Stimulated activated CD8-positive, alpha-beta memory T cell treated with anti-CD3 and anti-CD28 coated beads, Interleukin-4, amount 100 ng/mL, for 24 hours (primary cell): ENCODE measurements around the gene PARD6G.

Experiments used
- DNase-seq: peaks from one replicate; pipeline ENCODE4 v3.0.0-alpha.2; 2020; ENCODE audit warnings: low read depth

The PARD6G gene

DNA sequence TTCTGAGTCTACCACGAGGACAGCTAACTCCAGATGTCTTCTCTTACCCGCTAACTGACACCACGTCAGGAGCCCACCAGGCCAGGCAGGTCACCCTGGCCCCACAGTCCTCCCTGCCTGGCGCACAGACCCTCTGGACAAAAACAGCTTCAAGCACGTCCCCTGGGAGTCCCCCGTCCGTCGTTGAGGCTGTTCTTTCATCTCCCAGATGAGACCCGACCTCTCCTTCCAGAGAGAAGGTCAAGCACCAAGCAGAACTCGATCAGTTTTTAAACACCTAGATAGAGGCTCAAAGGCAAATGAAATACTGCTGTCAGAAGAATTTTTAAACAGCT is 57.8 kb downstream of the PARD6G start:
- DNase-seq: no peak

DNA sequence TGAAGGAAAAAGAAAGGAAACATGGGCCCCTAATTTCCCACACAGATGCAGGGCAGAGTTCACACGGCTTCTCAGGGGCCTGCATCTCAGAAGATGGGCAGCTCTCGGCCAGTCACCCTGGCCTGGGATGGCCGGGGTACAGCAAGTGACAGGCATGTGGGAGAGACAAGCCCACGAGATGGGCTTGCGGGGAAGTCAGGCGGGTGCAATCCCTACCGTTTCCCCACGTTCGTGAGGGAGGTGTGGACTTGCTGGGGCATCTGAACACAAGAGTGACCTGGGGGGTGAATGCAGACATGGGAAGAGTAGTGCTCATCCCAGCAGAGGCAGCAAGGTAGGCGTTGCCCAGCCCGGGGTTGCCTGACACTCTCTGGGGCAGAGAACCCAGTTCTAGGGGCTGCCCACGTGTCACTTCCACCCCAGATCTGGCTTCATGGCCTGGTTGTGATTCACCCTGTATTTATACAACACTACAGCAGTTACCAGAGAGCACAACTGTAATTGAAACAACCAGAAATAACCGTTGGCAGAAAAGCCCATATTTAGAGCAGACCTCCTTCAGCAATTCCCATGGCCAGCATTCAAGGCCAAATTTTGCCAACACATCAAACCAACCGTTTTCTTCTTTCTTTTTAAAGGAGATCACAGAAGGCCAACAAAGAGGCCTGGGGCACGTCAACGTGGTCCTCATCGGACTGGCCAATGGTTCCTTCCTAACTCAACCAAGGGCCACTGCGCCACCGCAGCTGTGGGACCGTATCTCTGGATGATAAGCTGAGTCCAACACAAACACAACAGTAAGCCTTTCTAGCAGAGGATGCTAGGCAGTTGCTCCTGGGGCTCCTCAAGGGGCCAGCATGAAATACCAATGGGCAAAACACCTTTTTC is 58.4 kb downstream of the PARD6G start:
- DNase-seq: no peak

DNA sequence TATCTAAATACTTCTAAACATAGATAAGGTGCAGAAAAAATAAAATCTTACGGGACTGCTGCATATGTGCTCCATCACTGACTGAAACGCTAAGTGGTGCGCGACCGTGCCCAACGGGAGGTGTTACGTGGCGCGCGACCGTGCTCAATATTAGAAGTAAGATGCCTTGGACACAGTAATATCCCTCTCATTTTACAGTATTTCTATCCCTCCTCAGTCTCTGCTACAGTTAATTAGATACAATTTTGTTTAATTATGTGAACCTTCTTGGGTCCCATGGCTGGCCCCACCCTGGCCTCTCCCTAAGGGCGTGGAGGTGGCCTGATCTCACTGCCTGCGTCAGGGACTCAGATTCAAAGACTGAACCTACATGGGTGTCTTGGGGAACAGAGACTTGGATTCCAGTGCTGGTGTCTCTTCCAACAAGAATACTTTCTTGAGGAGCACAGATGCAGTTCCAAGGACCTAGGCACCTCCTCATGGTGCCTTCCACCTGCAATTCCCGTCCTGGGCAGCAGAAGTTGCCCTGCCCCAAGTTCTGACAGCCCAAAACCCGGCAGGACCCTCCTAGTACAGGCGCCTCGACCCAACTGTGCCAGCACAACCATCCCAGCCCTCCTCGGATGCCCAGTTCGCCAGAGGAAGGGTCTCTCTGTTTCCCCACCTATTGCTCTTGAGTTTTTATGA is 59.2 kb downstream of the PARD6G start:
- no peak for DNase-seq

DNA sequence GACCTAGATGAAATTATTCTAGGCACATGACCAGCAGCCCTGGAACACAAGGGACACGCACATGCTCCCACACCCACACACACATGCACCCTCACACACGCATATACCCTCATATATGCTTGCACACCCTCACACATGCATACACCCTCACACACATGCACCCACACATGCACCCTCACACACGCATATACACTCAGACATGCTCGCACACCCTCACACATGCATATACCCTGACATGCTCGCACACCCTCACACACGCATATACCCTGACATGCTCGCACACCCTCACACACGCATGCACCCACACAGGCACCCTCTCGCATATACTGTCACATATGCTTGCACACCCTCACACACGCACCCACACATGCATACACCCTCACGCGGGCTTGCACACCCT is 61.8 kb downstream of the PARD6G start:
- no peak for DNase-seq

DNA sequence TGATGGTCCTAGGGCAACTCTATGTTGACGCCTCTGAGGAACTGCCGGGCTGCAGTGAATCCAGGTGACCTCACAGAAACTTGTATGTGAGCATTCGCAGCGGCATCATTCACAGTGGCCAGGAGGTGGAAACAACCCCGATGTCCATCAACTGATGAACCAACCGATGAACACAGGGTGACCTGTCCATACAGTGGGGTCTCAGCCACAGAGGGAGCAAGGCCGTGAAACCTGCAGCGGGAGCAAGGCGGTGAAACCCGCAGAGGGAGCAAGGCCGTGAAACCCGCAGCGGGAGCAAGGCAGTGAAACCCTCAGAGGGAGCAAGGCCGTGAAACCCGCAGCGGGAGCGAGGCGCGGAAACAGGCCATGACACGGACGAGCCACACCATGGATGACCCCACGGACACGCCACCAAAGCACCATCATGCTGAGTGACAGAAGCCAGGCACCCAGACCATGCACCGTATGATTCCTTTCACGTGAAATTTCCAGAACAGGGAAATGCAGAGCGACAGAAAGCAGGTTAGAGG is 63.0 kb downstream of the PARD6G start:
- DNase-seq: no peak

DNA sequence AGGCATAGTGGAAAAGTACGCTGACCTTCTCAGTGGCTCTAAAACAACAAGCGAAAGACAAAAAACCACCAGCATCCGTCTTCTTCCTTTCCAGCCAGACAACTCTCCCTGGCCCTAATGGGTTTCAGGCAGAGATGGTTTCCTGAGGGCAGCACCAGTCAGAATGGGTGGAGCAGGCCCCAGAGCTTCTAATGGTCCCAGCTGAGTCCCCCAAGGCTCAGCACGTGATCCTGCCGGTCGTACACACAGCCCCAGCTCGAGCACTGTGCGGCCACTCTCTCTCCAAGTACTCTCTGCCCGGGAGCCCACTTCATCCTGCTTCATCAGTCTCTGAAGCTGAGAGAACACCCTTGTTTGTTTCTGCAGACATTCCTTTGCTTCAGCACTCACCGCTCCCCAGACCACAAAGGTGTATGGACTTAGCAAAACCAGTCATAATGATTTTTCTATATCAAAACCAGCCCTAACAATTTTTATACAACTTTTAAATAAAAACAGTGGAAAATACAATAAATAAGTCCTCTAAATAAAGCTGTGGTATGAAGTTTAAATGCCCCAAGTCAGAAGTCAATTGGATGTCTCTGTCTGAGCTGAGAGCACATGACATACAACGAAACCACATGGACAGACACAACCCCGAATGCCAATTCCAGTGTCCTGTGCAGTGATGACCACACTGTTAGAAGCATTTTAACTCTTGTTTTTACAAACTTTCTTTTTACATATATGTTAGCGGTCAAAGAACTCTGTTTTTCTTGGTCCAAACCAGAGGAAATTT is 63.9 kb downstream of the PARD6G start:
- no peak for DNase-seq

DNA sequence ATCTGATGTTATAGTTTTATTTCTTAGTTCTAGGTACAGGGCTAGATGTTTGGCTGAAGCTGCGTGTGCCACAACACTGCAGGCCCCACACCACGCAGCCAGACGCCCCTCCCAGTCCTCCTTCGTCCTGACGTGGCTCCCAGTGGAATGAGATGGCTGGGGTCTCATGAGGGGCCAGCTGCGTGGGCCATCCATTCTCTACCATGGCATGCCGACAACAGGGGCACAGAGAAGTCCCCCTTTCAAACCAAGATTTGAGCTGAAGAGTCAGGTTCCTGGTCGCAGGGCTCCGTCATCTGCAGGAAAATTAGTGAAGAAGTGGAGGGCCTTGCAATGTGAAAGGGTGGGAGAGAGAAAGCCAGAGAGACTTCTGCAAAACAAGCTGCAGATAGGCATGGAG is 64.5 kb downstream of the PARD6G start:
- DNase-seq: no peak

DNA sequence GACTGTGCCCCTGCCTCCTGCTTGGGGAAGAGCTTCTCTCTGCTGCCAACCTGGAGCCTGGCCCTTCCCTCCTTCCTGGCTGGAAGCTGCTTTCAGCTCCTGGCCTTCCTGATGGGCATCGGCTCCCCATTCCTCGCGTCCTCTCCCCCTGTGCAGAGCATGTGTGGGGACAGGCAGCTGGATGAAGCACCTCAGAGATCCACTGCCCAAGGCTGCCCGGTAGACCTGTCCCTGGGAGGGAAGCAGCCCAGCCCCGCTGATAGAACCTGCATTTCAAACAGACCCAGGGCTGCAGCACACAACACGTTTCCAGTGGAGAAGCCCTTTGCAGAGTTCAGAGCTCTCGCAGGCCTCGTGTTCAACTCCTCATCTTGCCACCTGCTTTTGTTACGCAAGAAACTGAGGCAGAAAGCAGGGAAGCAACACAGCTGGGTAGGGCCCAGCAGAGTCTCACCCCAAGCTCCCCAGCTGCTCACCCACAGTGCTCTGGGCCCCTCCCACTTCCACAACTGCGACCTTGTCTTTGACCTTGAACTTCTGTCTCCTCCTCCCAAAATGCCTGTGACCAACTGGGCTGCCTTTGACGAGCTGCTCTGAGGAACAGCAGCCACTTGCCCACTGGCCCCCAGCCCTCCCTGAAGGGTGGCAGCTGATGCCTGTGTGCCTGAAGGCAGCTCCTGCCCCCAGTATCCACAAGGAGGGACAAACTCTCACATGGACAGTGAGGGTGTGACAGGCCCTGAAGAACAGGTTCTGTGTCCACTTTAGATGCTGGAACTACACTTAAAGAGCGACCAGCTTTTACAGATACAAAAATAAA is 65.5 kb downstream of the PARD6G start:
- DNase-seq: no peak

DNA sequence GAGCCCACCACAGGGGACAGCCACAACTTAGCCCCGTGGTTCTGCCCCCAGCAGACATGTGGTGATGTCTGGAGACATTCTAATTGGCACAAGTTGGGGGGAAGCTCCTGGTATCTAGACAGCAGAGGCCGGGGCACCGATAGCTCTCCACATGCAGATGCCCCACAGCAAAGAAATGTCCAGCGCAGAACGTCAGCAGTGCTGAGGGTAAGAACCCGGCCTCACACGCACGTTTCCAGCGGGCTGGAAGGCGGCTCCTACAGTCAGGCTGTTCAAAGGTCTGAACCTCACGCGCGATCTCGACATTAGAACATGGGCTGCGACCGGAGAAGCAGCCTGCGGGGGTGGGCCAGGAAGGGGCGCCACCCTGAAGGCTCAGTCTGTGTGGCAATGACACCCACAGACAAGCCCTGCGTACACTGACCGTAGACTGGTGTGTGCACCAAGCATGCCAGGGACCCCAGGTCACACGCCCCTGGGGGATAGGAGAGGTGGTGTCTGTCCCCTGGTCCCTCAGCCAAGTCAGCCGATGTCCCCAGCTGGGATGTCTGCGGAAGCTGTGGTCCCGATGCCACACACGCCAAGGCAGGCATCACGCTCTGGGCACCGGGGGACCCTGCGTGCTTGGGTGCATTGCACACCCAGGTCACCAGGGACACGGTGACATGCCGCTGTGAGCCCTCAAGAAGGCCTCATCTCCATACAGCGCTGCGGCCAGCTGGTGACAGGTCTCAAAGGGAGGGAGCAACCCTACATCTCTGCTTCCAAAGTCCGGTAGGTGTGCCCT is 66.3 kb downstream of the PARD6G start:
- no peak for DNase-seq

DNA sequence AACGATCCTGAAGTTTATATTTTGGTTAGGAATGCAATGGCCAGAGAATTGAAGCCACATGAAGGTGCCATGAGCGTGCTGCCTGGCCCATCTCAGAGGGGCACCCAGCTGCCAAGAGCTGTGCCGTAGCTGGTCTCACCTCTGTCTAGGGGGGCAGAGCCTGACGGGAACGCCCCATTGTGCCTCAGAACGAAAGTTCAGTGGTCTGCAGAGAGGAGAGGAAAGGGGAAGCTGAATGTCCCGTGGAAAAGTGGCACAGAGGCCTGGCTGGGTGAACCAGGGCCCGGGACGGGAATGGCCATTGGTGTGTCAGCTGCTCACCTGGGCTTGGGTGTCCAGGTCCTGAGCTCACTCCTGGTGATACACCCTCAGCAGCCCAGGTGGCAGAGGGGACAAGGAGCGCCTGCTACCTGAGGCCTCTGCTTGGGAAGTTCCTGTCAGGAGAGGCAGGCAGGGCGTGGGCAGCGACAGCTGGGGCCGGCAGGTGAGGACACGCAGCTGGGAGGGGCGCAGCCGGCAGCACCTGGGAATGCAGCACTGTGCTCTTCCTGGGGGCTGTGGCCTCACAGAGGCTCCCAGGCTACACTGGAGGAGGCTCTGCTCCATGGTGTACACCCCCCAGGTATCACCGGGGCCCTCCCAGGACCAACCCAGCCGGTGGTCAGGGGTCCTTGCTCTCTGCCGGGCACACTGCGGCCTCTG is 67.3 kb downstream of the PARD6G start:
- no peak for DNase-seq

DNA sequence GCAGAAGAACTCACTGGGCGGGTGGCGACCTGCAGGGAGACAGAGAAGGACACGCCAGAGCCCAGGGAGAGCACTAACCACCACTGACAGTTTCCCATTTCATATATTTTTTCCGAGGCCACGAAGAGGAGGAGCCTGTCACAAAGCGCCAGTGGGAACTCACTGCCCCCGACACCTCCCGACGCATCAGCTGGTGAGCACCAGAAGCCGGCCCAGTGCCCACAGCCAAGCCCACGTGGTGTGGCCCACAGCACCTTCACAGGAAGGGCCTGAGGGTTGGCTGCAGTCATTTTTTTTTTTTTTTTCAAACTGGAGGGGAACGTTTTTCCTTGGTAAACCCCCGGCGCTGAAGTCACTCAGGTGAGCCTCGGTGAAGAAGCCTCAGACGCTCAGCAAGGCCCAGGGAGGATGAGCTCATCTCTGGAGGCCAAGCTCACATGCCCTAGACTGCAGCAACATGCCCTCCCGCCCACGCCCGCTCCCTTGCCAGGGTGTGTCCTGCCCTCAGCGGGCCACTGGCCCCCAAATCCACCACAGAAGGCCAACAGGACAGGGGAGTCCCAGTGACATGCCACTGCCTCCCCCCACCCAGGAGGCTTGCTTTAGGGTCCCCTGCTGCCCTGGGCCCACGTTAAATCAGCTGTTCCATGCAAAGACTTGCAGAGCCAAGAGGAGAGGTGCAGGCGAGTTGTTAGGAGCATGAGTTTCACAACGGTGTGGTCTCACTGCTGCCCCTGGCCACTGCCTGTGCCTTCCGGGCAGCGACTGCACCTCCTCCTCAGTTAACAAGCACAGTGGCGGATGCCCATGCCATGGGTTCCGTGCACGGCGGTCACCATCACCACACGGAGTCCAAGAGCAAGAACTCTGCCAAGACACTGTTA is 68.1 kb downstream of the PARD6G start:
- no peak for DNase-seq

DNA sequence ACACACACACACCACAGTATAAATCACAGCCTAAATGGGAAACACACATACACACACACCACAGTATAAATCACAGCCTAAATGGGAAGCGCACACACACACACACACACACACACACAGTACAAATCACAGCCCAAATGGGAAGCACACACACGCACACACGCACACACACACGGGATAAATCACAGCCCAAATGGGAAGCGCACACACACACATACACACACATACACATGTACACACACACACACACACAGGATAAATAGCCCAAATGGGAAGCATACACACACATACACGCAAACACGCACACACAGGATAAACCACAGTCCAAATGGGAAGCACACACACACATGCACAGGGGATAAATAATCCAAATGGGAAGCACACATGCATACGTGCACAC is 70.2 kb downstream of the PARD6G start:
- DNase-seq: no peak

DNA sequence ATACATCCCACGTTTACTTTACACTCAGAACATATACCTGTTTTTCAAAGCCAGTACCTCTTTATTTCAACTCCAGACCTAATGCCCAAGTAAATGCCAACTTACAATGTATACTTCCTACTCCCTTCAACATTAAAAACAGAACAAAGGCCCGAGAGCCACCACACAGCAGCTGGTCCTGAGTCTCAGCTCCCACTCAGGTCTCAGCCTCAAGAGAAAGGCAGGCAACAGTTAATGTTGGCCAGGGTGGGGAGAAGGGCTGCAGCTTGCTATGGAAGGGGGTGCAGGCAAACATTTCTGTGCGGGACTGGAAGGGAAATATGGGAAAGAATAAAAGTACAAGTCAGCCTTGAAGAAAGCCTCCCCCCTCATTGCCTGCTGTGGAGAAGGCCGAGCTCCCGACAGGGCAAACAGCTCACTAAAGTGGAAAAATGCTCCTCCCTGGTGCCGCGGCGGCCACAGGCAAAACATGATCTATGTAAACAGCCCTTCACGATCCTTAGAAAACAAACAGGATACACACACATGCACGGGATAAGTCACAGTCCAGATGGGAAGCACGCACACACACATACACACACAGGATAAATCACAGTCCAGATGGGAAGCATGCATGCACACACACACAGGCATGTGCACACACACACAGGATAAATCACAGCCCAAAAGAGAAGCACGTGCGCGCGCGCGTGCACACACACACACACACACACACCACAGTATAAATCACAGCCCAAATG is 70.8 kb downstream of the PARD6G start:
- no peak for DNase-seq

DNA sequence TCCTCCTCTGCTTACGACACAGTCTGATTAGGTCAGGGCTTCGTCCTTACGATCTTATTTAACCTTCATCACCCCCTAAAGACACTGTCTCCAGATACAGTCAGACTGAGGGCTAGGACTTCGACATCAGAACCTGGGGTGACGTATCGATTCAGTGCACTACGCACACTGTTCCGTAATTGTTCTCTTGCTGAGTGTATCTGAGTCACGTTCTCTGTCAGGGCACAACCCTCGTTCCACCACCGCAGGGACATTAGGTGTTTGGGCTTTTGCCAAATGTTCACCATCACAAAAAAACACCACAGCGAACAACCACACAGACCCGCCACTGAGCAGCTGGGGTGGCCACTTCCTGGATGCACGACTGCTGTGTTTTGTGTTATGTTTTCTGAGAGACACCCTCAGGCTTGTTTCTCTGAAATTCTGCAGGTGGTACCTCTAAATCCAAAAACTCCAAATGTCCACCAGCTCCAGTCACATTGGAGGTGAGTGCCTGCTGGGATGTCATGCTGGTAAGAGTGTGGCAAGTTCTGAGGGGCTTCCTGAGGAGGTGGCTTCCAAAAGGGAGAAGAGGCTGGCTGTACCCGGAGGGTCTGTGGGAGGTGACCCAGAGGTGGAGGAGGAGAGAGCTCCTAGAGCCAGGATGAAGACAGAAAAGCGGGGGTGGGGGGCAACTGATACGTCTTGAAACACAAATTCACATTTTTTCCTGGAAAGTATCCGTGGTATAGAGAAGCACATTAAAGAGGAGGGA is 71.7 kb downstream of the PARD6G start:
- DNase-seq: peak; percentile 31

DNA sequence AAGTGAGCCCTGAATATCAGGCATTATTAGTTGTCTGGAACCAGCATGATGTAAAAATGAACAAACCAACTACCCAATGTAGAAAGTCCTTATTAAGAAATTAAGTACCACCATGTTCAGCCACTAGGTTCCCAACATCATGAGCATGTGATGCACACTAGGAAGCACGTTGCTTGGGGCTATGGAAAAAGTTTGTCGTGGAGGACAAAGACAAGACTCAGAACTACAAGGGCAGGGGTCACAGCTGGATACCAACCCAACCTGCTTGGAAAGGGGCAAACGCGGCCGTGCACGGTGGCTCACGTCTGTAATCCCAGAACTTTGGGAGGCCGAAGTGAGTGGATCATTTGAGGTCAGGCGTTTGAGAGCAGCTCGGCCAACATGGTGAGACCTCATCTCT is 74.3 kb downstream of the PARD6G start:
- DNase-seq: no peak

DNA sequence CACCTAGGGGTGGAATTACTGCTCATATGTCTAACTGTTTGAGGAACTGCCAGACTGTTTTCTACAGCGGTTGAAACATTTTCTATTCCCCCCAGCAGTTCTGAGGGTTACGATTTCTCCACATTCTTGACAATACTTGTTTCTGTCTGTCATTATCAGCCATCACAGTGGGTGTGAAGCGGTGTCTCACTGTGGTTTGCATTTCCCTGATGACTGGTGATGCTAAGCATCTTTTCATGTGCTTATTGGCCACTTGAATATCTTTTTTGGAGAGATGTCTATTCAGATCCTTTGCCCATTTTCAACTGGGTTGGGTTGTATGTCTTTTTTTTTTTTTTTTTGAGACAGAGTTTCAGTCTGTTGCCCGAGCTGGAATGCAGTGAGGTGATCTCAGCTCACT is 75.3 kb downstream of the PARD6G start:
- DNase-seq: no peak

DNA sequence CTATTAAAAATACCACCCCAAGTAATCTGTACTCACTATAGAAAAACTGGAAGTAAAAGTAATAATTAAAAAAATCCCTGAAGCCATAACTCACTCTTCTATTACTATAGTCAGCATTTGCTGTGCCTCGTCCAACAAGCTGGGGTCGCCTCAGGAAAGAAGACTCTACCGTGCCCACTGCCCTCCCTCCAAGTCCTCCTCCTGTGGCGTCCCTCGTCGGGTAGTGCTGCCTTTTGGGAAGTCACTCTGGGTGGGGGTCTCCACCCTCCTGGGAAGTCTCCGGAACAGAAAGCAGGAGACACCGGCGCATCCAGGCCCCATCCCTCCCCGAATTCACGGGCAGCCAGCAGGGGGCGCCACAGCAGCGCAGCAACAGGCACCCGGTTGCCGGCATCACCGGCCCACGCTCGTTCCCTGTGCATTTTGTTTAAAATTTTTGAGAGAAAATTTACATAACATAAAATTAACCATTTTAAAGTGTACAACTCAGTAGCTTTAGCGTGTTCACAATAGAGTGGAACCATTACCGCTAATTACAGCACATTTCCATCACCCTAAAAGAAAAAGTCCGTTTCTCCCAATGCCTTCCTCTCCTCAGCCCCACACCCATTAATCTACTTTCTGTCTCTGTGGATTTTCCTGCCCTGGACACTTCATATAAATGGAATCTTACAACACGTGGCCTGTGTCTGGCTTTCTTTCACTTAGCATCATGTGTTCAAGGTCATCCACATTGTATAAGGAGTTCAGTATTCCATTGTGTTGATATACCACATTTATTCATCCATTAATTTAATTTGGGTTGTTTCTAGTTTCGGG is 76.1 kb downstream of the PARD6G start:
- DNase-seq: peak; percentile 39
